Hepatocyte (in vitro differentiated cells): ENCODE results near the gene WNT4.

ENCODE experiments used
- EZH2 ChIP-seq: fragments of 200-600 bp; sonication (generic); IDR thresholded peaks from 2 replicates; pipeline ENCODE4 v1.6.1; 2016; ENCODE audit warnings: antibody characterized with exemption, mild to moderate bottlenecking, borderline replicate concordance
- EZH2phosphoT487 ChIP-seq: fragments of 200-600 bp; sonication (generic); IDR thresholded peaks from one replicate; pipeline ENCODE4 v1.6.1; 2018; ENCODE audit warnings: antibody characterized with exemption, mild to moderate bottlenecking, low read depth, moderate library complexity; ENCODE audit not compliant: unreplicated experiment, severe bottlenecking
- TF ChIP-seq, protein P1 (sequence below): fragments of 200-600 bp; sonication (generic); IDR thresholded peaks from 2 replicates; pipeline ENCODE4 v1.5.1; 2016; ENCODE audit warnings: antibody characterized with exemption, mild to moderate bottlenecking; ENCODE audit not compliant: poor library complexity

- TF ChIP-seq, protein P1, sequence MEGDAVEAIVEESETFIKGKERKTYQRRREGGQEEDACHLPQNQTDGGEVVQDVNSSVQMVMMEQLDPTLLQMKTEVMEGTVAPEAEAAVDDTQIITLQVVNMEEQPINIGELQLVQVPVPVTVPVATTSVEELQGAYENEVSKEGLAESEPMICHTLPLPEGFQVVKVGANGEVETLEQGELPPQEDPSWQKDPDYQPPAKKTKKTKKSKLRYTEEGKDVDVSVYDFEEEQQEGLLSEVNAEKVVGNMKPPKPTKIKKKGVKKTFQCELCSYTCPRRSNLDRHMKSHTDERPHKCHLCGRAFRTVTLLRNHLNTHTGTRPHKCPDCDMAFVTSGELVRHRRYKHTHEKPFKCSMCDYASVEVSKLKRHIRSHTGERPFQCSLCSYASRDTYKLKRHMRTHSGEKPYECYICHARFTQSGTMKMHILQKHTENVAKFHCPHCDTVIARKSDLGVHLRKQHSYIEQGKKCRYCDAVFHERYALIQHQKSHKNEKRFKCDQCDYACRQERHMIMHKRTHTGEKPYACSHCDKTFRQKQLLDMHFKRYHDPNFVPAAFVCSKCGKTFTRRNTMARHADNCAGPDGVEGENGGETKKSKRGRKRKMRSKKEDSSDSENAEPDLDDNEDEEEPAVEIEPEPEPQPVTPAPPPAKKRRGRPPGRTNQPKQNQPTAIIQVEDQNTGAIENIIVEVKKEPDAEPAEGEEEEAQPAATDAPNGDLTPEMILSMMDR, result no peak
- TF ChIP-seq EZH2 (no peak), EZH2phosphoT487 (no peak)
These were observed 39.8 kb upstream of the WNT4 start for GRCh38 chr1:22182715-22183114.
